Renal pelvis (tissue), 4 donors: ENCODE results near the gene HOXD11. TPM values are rescaled to one million over a fixed set of nuclear protein-coding genes. Genes with fewer than 3 reads are reported as not detected.

Experiments
- DNase-seq: peaks from one replicate; pipeline ENCODE4 v3.0.0-alpha.2; 2013
- polyA plus RNA-seq, 3 donors: library from polyadenylated mRNA; unstranded; fragments of 120-200 nt; gene quantifications; one replicate each; pipeline ENCODE4 v1.2.1, GENCODE V29; 2013; ENCODE audit not compliant: insufficient read length in 3 of 3

HOXD11 gene
- polyA plus RNA-seq, 3 donors, result 56.2 to 72.4 (median 64.8) TPM

DNA sequence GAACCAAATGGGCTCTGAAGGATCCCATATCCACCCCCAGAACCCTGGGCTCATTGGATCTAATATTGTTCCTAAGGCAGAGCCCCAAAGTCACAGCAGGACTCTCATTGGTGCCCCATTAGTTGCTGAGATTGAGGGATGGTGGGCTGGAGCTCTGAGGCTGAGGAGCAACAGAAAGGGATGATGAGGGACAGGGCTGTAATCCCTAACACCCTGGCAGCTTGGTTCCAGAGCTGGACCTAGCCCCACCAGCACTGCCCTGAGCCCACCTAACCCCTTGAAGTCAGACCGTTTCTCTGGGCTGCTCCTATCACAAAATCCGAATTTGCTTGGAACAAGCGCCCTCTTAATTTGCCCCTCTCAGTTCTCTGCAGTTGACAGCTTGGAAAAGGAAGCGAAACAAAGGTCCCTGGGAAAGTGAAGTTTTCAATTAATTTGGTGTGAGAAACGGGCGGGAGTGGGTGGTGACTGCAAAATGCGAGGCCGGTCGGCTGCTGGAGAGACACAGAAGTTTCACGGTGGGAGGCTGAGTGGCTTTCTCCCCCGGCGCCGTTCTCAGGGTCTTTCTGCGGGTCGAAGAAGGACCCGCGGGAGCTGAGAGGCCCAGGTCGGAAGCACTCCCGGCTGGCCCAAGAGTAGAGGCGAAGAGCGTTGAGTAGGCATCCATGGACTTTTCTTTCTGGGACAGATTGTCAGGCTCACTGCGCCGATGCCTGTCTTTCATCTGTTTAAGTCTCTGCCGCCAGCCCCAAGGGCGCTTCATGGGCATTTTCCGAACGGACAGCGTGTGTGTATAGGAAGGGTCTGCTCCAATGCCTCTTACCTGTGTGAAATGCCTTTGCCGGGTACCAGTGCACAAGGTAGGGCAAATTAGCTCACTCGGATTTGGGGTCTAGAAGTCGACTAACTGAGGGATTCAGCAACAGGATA lies 15.5 kb upstream of the HOXD11 start:
- DNase-seq, result no peak

DNA sequence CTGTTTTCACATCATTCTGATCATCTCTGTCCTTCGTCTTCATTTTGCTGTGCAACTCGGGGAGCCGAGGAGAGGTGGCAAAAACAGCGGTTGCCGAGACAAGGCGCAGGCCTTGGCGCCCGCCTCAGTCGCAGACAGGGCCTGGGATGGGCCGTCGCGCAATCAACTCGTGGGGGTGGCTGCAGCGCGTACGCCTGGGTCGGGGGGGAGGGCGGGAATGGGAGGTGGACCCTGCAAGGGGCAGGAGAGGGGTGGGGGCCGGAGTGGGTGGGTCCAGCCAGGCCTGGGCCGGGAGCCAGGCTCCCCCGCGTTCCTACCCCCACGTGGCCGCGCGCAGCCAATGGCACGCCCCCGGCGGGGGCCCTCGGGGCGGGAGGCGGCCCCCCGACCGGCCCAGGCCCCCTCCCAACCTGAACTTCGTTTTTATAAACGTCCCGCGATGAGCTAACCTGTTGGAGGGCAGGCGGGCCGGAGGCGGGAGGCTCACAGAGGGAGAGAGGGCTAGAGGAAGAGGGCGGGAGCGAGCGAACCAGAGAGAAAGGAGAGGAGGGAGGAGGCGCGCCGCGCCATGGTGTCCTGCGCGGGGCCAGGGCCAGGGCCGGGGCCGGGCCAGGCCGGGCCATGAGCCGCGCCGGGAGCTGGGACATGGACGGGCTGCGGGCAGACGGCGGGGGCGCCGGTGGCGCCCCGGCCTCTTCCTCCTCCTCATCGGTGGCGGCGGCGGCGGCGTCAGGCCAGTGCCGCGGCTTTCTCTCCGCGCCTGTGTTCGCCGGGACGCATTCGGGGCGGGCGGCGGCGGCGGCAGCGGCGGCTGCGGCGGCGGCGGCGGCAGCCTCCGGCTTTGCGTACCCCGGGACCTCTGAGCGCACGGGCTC lies 14.6 kb upstream of the HOXD11 start, which contains the start of gene HOXD13:
TSS of gene HOXD13 (plus strand) at position 452 of the 875 bp plus-strand sequence. CDS start at position 622, 170 bp downstream.
- no peak for DNase-seq

DNA sequence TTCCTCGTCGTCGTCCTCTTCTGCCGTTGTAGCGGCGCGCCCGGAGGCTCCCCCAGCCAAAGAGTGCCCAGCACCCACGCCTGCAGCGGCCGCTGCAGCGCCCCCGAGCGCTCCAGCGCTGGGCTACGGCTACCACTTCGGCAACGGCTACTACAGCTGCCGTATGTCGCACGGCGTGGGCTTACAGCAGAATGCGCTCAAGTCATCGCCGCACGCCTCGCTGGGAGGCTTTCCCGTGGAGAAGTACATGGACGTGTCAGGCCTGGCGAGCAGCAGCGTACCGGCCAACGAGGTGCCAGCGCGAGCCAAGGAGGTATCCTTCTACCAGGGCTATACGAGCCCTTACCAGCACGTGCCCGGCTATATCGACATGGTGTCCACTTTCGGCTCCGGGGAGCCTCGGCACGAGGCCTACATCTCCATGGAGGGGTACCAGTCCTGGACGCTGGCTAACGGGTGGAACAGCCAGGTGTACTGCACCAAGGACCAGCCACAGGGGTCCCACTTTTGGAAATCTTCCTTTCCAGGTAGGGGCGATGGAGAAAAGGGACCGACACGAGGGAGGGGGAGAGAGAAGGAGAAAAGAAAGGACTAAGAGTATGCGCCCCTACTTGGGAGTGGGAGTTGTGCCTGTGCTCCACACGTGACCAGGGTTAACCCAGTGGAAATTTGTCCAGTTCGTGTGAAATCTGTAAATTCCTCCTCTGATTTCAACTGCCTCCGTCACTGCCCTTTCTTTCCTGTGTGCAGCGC lies 13.8 kb upstream of the HOXD11 start:
- DNase-seq, result no peak

DNA sequence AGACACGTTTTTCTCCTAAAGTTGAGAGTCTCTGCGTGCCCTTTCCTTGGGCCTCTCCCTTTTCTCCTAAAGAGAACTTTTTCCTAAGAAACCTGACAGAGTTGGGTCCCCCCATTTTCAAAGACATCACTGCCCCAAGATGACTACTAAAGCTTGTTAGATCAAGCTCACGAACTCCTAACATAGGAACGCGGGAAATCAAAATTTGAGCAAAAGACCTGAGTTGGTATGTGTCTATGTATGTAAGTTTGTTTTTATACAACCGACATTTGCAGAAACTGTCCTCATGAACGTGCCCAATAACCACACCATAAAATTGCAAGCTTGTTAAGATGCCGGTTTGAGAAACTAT lies 13.2 kb upstream of the HOXD11 start:
- no peak for DNase-seq

DNA sequence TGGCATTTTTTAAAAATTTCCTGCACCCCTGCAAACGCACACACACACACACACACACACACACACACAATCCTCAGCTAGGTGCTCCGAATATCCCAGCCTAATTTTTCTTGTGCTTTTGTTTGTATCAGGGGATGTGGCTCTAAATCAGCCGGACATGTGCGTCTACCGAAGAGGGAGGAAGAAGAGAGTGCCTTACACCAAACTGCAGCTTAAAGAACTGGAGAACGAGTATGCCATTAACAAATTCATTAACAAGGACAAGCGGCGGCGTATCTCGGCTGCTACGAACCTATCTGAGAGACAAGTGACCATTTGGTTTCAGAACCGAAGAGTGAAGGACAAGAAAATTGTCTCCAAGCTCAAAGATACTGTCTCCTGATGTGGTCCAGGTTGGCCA lies 12.7 kb upstream of the HOXD11 start:
- no peak for DNase-seq

DNA sequence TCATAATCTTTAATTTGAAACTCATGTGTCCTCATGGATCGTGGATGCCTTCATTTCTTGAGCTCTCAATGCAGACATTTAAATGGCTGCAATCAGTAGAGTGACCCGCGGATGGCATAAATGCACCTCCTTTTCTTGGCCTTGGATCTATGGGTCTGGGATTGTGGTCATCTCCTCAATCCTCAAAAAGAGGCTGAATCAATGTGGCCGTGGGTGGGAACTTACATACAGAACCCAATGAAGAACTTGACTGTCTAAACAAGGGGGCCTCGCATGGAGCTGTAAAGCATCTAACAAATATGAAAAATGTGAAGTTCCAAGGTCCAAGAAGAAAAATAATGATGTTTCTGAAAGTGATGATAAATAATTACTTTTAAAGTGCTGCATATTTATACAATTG lies 11.7 kb upstream of the HOXD11 start:
- no peak for DNase-seq

DNA sequence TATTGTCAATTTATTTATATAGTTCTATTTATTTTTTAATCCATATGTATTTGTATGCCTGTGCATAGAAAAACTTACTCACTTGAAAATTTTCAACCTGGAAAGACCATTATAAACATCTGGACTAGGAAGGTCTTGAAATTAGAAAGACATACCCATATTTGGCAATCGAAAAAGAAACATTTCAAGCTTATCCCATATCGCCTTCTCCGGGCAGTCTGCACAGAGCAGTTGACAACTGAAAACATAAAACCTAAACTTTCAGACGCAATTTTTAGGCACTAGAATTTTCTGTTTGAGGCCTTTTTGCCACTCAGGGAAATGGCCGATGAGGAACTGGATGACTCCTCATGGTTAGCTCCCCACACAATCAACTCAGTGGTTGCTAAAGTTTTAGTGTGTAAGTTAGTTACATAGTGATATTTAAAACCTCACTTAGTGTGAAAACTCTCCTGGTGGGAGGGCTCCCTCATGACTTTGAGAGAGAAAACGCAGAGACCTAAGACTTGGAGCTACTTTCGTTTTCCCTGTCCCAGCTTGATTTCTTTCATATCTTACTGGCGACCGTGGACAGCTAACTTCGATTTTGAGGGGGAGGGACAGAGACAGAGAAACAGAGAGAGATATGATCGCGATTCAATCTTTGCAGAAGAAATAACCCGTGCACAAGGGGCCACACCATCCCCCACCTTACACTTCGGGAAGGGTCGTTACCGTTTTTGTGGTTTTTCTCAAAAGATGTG lies 10.7 kb upstream of the HOXD11 start:
- DNase-seq, result no peak

DNA sequence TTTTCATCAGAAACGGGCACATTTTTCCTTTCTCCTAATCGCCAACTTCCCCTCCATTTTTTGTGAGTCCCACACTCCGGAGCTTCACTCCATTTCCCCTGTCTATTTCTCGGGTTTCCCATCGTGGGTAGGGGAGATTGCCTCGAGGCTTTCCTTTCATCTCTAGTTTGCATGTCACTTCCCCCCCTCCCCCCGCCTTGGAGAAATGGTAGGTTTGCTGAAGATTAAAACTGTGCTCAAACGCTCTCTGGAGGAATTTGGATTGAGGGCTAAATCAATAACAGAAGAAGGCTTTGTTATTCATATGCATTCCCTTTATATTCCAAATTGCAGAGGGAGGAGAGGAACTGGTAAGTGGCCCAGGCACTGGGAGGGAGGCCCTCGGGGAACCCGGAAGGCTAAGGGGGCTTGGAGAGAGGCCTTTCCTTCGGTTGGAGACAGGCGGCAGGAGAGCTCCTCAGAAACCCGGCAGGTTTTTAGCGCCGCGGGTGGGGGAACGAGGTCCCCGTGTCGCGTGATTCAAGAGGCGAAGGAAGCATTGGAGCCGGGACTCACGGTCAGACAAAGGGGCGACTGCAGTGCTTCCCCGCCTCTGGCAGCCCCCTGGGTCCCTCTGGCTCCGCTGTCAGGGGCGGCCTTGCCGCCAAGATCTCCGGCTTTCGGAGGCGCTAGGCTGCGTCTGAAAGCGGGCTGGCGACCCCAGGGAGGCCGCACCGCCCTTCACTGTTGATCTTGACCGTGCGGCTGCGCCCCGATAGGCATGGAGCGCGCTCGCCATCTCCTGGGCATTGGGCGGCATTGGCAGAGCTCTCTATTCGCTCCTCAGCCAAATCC lies 9.9 kb upstream of the HOXD11 start:
- DNase-seq, result no peak

DNA sequence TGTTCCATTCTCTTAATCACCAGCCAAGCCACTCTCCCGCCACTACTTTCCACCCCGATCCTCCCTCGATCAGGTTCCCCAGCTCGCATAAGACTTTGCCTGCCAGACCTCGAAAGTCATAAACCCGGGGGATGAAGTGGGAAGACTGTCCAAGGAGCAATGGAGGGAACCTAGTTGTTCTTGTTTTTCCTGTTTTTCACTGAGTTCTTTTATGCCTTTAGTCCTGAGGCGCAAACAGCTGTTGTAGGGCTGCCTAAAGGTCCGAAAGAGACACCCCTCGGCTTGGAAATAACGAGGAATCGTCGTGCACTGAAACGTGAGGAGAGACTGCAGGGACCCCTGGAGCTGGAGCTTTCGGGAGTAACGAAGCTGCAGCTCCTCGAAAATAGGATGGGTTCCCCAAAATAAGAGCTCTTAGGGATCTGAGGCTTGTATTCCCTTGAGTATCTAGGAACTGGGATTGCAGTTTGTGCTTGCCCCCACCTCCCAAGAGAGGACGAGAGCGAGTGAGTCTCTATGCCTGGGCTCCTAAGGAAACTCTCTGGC lies 9.2 kb upstream of the HOXD11 start:
- no peak for DNase-seq

DNA sequence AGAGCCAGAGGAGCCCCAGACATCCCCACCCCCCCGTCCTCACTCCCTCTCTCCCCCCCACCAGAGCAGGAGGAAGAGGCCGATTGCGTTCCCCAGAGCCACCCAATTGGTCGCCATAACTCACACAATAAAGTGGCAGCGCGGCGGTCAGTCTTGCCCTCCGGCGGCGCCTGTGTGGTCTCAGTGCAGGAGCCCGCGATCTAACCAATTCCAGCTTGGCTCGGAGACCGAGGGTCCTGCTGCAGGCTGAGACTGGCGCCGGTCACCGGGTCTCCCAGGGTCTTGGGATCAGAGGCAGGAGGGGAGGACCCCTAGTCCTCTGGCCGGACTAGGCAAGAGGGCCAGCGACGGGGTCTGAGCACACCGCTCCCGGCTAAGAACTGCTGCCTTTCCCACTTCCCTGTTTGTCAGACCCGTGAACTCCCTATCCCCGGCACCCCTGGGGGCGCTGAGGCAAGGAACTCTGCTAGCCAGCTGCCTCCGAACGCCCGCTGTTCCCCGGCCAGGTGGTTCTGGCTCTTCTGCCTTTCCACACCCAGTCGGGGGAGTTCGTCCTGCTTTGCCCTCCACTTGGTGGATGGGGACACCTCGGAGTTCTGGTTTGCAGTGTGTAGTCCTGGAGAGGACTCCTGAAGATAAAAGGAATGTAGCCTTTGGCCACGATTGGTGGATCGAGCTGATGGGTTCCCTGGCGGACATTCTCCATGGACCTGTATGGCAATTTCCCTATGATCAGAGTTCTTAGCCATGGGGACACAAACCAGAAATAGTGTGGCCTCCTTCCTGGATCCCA lies 8.5 kb upstream of the HOXD11 start:
- DNase-seq, result no peak

DNA sequence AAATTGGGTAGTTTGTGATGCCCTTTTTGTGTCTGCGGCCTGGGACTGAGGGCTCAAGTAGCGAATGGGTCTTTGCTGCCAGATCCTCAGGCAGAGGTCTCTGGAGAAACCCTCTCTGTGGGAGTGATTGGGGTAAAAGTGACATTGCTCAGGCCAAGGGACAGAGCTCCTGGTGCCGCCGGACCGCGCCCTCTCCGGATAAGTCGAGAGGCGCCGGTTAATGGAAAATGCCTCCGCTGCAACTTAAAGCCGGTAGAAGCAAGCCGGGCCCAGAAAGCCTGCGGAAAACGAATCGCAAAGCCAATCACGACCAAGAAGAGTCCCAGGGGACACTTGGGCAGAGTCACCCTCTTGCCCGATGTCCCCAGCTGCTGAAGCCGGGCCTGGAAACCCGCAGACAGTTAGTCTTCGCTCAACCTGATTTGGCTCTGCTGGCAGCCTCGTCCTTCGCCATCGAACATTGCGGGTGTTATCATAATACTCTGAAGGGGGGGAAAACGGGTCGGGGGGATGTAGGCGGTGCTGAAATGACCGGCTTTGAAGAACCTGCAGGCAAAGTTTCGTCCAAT lies 7.8 kb upstream of the HOXD11 start:
- no peak for DNase-seq

DNA sequence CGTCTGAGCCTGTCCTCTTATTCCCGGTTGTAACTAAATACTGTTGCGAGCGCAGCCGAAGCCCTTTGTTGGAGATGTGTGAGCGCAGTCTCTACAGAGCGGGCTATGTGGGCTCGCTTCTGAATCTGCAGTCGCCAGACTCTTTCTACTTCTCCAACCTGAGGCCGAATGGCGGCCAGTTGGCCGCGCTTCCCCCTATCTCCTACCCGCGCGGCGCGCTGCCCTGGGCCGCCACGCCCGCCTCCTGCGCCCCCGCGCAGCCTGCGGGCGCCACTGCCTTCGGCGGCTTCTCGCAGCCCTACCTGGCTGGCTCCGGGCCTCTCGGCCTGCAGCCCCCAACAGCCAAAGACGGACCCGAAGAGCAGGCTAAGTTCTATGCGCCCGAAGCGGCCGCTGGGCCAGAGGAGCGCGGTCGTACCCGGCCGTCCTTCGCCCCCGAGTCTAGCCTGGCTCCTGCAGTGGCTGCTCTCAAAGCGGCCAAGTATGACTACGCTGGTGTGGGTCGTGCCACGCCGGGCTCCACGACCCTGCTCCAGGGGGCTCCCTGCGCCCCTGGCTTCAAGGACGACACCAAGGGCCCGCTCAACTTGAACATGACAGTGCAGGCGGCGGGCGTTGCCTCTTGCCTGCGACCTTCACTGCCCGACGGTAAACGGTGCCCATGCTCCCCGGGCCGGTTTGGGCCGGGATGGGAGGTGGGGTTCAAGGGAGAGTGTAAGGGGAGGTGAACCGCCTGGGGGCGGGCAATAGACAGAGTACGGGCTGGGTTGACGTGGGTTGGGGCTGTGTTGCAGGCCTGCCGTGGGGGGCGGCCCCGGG lies 7.1 kb upstream of the HOXD11 start, which contains the start of gene HOXD12:
TSS of gene HOXD12 (plus strand) at position 68 of the 819 bp plus-strand sequence. CDS start at position 75, 7 bp downstream.
- DNase-seq, result no peak

DNA sequence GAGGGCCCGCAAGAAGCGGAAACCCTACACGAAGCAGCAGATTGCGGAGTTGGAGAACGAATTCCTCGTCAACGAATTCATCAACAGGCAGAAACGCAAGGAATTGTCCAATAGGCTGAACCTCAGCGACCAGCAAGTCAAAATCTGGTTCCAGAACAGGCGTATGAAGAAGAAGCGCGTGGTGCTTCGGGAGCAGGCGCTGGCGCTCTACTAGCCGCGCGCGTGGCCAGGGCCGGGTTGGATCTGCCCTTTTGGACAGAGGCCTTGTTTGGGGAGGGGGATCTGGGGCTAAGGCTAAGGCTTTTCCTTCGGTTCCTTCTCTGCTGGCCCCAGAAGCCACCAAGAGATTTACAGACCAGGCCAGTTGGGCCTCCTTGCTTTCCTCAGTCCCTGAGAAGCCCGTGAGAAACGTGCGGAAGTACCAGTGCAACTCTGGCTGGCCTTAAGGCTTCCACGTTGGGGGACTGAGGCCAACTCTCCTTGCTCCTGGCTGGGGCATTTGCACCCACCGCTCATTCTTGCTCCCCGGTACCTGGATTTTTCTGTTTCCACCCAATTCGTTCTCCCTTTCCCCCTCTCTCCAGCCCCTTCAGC lies 6.4 kb upstream of the HOXD11 start:
- DNase-seq, result no peak

DNA sequence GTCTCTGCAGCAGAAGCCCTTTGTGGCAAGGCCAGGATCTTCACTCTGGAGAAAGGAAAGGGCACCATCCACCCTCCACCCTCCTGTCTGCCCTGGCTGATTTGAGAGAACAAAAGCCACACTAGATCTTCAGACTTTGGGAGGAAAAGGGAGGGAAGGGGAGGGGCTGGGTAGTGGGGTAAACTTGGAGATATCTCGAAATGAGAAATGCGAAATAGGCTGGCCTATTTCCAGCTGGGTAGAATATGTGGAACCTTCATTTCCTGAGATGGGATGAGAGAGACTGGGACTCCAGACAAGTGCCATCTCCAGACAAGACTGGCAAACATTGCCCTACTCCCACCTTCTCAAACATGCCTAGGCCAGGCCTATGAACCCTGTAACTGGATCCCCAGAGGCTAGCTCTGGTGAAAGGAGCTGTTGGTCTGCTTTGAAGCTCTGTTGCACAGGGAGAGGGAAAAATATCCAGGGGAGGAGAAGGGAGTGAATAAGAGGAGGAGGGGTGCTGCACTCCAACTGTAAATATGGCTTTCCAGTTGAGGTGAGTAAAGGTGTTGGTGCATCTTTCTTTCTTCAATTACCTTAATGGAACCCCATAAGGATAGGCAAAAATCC lies 5.8 kb upstream of the HOXD11 start:
- DNase-seq, result no peak

DNA sequence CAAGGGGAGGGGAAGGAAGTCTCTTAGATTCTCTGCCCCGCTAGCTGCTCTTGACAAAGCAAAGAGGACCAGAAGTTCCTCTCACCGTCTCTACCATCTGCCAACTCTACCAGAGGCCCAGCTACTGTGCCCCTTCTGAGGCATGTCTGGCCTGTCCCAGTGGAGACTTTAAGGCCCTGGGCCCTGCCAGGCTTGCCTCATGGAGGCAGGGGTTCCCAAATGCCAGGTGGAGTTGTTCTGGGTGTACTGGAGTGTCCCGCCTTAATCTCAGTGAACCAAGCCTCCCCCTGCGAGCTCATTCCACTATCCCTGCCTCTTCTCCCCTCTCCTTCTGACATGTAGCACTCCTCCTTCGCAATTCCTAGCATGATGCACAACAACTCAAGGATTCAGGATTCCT lies 5.2 kb upstream of the HOXD11 start:
- DNase-seq, result no peak

DNA sequence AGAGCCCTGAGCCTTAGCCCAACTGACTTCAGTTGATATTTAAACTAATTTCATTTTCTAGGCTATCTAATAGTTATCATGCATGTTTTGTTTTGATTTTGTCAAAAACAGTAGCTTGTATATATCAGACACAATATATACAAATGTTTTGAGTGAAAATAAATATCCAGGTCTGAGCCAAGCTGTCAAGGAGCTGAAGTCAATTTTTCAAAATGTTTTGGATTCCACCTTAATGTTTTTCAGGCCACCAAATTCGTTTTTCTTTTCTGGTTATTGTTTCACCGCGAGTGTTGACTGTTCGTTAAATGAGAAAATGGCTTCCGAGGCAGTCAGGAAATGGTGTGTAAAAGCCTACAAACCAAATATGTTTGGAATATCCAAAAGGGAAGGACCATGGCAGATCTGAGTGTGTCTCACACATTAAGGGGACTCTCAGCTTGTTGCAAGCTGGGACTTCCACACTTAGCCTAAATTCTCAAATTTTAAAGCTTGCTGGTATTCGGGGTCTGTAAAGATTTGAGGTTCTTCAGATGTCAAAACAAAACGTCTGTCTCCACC lies 4.7 kb upstream of the HOXD11 start:
- no peak for DNase-seq

DNA sequence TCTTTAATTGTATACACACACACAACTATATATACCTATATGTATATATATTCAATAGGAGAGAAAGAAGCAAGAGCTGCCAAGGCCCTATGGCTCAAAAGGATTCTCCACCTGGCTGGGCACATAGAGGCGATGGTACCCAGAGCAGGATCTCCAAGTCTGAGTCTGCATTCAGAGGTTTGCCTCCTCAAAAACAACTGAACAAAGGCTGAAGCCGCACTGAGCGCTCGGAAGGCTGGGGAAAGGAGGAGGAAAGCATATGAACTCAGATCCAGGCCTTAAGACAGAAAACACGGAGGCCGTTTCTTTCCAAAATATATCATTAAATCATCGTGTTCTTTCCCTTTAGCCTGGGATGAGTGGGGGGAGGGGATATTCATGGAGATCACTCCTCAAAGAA lies 3.9 kb upstream of the HOXD11 start:
- DNase-seq, result no peak
